ENCODE results near the gene ZNF225.

ZNF225 gene

GRCh38 chr19:44164327-44164672, 51.1 kb downstream of the ZNF225 start:
- no peak for FAIRE-seq

- FAIRE-seq = peak; percentile 99
Measured at GRCh38 chr19:44164673-44165512, 51.7 kb downstream of the ZNF225 start, which contains the start of gene ZNF226. Gene ZNF226 (plus strand): TSS chr19:44165100. CDS start chr19:44170081, 4,981 bp downstream.

DNA sequence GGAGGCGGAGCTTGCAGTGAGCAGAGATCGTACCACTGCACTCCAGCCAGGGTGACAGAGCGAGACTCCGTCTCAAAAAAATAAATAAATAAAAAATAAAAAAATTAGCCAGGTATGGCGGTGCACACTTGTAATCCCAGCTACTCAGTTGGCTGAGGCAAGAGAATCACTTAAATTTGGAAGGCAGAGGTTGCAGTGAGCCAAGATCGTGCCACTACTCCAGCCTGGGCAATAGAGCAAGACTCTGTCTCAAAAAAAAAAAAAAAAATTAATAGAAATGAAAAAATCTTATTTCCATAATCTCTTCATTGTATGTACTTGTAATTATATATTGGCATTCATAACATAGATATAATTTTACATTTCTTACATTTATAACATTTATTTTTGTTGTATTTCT, 57.5 kb downstream of the ZNF225 start:
- FAIRE-seq = peak; percentile 73

DNA sequence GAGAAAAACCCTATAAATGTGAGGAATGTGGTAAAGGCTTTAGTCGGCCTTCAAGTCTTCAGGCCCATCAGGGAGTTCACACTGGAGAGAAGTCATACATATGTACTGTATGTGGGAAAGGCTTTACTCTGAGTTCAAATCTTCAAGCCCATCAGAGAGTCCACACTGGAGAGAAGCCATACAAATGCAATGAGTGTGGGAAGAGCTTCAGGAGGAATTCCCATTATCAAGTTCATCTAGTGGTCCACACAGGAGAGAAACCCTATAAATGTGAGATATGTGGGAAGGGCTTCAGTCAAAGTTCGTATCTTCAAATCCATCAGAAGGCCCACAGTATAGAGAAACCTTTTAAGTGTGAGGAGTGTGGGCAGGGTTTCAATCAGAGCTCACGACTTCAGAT, 63.4 kb downstream of the ZNF225 start:
- no peak for FAIRE-seq

DNA sequence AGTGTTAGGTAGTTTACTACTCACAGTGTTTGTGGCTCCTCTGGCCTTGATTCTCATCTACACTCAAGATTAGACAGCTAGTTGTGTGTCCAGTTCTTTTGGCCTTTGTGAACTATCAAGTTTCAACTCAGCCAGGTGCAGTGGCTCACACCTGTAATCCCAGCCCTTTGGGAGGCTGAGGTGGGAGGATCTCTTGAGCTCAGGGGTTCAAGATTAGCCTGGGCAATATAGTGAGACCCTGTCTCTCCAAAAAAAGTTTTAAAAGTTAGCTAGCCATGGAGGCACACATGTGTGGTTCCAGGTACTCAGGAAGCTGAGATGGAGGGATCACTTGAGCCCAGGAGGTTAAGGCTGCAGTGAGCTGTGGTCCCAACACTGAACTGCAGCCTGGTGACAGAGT, 67.8 kb downstream of the ZNF225 start:
- FAIRE-seq = no peak

DNA sequence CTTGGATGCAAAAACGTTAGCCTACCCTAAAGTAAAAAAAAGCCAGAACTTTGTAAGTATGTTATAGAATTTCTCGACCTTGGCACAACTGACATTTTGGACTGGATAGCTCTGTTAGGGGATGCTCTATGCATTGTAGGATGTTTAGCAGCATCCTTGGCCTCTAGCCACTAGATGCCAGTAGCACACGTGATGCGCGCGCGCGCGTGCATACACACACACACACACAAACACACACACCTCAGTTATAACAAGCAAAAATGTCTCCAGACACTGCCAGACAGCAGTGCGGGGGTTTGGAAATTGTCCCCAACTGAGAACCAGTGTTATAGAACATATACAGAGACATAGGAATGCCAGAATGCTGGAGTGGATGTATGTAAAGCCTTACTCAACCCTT, 68.9 kb downstream of the ZNF225 start:
- FAIRE-seq = no peak

All from G401.6 (cell line).